Measurements from ENCODE around the gene LFNG. TPM values are rescaled to one million over a fixed set of nuclear protein-coding genes. Genes with fewer than 3 reads are reported as not detected.

Gene LFNG
- total and polyA plus RNA-seq, 9 donors: 0.86 to 8.2 (median 3.3) TPM

- Histone ChIP-seq H3K27me3 (no peaks in the 10 kb centered on the region), H3K36me3 (no peaks in the 10 kb centered on the region), H3K4me1 (ENCODE audit: insufficient read depth) (no peaks in the 10 kb centered on the region), H3K9me3 (peaks cover 0 to 4% of the 10 kb centered on the region in 2 donors), H3K27ac (no peak overlapping the region), H3K4me3 (no peak overlapping the region)
- TF ChIP-seq CTCF (IDR thresholded peaks at IDR 0.05) (no peak), EP300 (IDR thresholded peaks at IDR 0.05) (no peak), POLR2A (IDR thresholded peaks at IDR 0.05) (no peak)
- 43 to 52% (median 45%) methylated on average over 11 of the region's 11 CpGs for WGBS, 3 donors
- intact Hi-C loops (cut with DNase I): loop anchor here in 1 of 4 donors (10.0 kb wide), 1 partner anchor 96 kb away; no protein-coding TSS in a partner anchor
- no peak for DNase-seq
Measured at GRCh38 chr7:2478399-2478785, 41.2 kb upstream of the LFNG start.

DNA sequence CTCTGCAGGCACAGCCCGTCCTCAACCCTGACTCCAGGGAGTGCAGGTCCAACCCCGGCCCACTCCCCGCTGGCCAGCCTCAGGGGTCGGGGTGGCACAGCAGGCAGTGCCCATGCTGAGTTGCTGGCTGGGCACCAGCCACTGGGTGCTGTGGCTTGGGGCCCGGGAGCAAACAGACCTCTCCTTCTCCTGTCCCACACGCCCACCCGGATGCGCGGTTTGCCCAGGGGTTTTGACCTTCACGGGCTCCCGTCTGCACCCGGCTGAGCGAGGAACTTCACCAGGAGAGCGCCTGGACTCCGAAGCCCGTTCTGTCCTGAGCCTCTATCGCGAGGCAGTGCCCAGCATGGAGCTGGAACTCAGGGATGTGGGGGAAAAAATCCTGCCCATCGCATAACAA lies 40.8 kb upstream of the LFNG start:
- H3K4me3 ChIP-seq: no peak overlapping the region
- H3K4me1 ChIP-seq (ENCODE audit: insufficient read depth): no peaks in the 10 kb centered on the region
- H3K27ac ChIP-seq: no peak overlapping the region
- intact Hi-C loops (cut with DNase I): loop anchor here in 1 of 4 donors (10.0 kb wide), 1 partner anchor 96 kb away; no protein-coding TSS in a partner anchor
- WGBS, 3 donors: 27 to 60% (median 47%) methylated on average over 17 to 19 of the region's 19 CpGs
- no peaks in the 10 kb centered on the region for H3K27me3 ChIP-seq
- TF ChIP-seq CTCF (IDR thresholded peaks at IDR 0.05) (no peak), EP300 (IDR thresholded peaks at IDR 0.05) (no peak), POLR2A (IDR thresholded peaks at IDR 0.05) (no peak)
- no peaks in the 10 kb centered on the region for H3K36me3 ChIP-seq
- DNase-seq: no peak
- peaks cover 0 to 4% of the 10 kb centered on the region in 2 donors for H3K9me3 ChIP-seq

DNA sequence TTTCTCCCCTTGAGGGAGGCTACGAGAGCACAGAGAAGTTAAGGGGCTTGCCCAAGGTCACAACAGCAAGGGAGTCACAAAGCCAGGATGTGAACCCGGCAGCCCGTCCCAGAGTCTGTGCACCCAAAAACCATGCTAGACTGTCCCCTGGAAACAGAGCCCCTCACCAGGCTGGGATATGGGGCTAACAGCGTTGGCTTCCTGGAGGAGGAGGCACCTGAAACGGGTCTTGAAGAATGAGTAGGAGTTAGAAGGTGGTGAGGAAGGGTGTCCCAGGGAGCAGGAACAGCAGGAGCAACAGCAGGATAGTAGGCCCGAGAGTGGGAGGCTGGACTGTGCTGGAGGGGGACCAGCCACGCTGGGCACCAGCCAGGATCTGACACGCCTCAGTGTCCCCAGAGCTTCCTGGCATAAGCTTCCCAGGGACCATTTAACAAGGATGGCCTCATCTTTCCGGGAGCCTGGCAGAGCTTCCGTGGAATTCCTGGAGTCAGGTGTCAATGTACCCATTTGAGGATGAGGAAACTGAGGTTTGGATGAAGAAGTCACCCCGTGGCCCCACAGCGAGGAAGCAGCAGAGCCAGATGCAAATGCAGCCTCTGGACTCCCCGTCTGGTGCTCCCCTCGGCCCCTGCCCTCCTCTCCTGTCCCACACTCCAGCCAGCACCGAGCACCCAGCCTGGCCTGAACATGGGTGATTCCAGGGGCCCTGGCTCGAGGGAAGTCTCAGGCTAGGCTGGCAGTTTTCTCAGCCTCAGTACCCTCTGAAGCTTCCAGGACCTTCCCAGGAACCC lies 40.1 kb upstream of the LFNG start:
- peaks cover 0 to 4% of the 10 kb centered on the region in 2 donors for H3K9me3 ChIP-seq
- WGBS, 3 donors: 39 to 53% (median 48%) methylated on average over 15 to 16 of the region's 16 CpGs
- no peak for DNase-seq
- no peak overlapping the region for H3K4me3 ChIP-seq
- intact Hi-C loops (cut with DNase I): loop anchor here in 1 of 4 donors (10.0 kb wide), 1 partner anchor 95 kb away; no protein-coding TSS in a partner anchor
- H3K36me3 ChIP-seq: no peaks in the 10 kb centered on the region
- H3K27ac ChIP-seq: no peak overlapping the region
- TF ChIP-seq POLR2A (IDR thresholded peaks at IDR 0.05) (no peak), EP300 (IDR thresholded peaks at IDR 0.05) (no peak), CTCF (IDR thresholded peaks at IDR 0.05) (no peak)
- H3K27me3 ChIP-seq: no peaks in the 10 kb centered on the region
- no peaks in the 10 kb centered on the region for H3K4me1 ChIP-seq (ENCODE audit: insufficient read depth)

GRCh38 chr7:2480070-2480408 lies 39.5 kb upstream of the LFNG start:
- no peaks in the 10 kb centered on the region for H3K4me1 ChIP-seq (ENCODE audit: insufficient read depth)
- TF ChIP-seq EP300 (IDR thresholded peaks at IDR 0.05) (no peak), POLR2A (IDR thresholded peaks at IDR 0.05) (no peak), CTCF (IDR thresholded peaks at IDR 0.05) (no peak)
- H3K27me3 ChIP-seq: no peaks in the 10 kb centered on the region
- no peak overlapping the region for H3K27ac ChIP-seq
- 11 to 15% (median 12%) methylated on average over 13 to 21 of the region's 21 CpGs for WGBS, 3 donors
- DNase-seq: no peak
- H3K36me3 ChIP-seq: no peaks in the 10 kb centered on the region
- peaks cover 0 to 4% of the 10 kb centered on the region in 2 donors for H3K9me3 ChIP-seq
- intact Hi-C loops (cut with DNase I): no loop called here
- H3K4me3 ChIP-seq: no peak overlapping the region
